Measurements from ENCODE around the gene KIF3C.
"Not testable (repeated sequence)": the region's sequence is repeated elsewhere in the genome, so short reads cannot be mapped to it uniquely, and the experiment has no call there.

The KIF3C gene

DNA sequence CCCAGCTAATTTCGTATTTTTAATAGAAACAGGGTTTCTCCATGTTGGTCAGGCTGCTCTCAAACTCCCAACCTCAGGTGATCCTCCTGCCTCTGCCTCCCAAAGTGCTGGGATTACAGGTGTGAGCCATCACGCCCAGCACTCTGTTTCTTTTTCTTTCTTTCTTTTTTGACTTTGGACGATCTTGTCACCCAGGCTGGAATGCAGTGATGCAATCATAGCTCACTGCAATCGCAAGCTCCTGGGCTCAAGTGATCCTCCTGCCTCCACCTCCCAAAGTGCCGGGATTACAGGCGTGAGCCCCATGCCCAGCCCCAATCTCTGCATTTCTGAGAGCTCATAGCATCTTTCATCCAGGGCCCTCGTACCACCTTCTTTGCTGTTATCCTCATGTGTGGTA is 17.1 kb upstream of the KIF3C start:
- DNase-seq (ENCODE audit: low spot score), result not testable (repeated sequence)

GRCh38 chr2:25998816-25999383 is 16.6 kb upstream of the KIF3C start:
- not testable (repeated sequence) for DNase-seq (ENCODE audit: low spot score)

- no peak for DNase-seq (ENCODE audit: low spot score)
These were observed 14.5 kb upstream of the KIF3C start for GRCh38 chr2:25996844-25997243.

GRCh38 chr2:25994509-25994908 is 12.2 kb upstream of the KIF3C start:
- no peak for DNase-seq (ENCODE audit: low spot score)

- DNase-seq (ENCODE audit: low spot score), result no peak
These were observed 10.8 kb upstream of the KIF3C start for GRCh38 chr2:25993049-25993448.

- no peak for DNase-seq (ENCODE audit: low spot score)
These were observed 10.3 kb upstream of the KIF3C start for GRCh38 chr2:25992556-25992955.

DNA sequence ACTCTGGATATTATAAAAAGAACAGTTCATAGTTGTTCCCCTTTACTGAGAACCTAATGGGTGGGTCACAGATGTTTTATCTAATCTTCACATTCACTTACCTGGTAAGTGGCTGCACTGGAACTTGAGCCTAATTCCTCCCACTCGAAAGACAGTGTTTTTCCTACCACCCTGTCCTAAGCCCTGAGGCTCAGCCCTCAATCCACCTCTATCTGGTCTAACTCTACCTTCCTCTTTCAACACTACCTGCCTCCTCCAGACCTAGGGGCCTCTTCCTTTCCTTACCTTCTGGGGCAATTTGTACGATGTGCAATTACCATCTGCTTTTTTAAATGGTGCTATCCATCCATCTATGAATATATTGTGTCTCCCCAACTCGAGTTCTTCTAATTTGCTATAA is 9.7 kb upstream of the KIF3C start:
- no peak for DNase-seq (ENCODE audit: low spot score)

DNA sequence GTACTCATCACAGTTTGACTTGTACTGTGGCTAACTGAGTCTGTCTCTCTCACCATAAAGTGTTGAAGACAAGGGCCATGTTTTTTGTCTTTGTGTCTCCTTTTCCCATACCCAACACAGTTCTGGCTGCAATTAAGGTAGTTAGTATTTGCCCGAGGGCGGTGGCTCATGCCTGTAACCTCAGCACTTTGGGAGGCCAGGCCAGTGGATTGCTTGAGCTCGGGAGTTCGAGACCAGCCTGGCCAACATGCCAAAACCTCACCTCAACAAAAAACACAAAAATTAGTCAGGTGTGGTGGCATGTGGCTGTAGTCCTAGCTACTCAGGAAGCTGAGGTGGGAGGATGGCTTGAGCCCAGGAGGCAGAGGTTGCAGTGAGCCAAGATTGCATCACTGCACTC is 6.9 kb upstream of the KIF3C start:
- DNase-seq (ENCODE audit: low spot score), result no peak

DNA sequence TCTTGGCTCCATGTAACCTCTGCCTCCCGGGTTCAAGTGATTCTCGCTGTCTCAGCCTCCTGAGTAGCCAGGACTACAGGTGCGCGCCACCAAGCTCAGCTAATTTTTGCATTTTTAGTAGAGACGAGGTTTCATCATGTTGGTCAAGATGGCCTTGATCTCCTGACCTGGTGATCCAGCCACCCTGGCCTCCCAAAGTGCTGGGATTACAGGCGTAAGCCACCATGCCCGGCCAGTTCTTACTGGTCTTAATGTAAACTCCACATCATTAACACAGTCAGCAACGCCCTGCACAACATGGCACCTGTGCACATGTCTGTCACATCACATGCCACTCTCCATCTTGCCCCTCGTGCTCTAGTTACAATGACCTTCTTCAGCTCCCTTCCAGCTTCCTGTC is 5.8 kb upstream of the KIF3C start:
- no peak for DNase-seq (ENCODE audit: low spot score)

DNA sequence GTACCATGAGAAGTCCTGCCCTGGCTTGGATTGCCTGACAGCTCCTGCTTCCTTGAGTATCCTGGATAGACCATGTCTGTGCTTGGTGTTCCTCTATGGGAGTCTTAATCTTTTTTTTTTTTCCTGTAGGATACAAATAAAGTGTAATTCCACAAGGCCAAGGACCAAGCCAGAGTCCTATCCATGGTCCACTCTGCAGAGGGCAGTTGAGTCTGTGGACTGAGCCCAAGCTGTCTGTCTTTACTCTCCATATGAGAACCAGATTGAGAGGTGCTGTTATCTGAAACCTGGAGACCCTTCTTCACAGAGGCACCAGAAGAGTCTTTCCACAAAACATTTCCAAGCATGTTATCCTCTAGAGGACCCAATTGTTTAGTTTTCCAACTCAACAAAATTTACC is 1.4 kb upstream of the KIF3C start:
- DNase-seq (ENCODE audit: low spot score), result no peak

DNA sequence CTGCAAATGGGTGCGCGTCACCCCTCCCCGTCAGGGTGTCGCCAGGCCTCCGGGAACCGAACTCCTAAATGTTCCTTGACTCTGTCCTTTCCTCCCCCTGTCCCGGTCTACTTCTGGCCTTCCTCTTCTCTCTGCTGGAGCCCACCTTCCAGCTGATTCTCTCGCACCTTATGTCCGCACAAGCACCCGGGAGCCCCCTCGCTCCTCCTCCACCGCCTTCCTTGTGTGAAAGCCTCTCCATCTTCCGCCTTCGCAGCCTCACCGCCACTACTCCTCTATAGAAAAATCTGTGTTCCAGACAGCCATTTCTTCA is 627 bp upstream of the KIF3C start:
- DNase-seq (ENCODE audit: low spot score), result no peak

- DNase-seq (ENCODE audit: low spot score), result no peak
These were observed 563 bp downstream of the KIF3C start for GRCh38 chr2:25981596-25982272.

GRCh38 chr2:25980951-25981350 is 1.3 kb downstream of the KIF3C start:
- no peak for DNase-seq (ENCODE audit: low spot score)

DNA sequence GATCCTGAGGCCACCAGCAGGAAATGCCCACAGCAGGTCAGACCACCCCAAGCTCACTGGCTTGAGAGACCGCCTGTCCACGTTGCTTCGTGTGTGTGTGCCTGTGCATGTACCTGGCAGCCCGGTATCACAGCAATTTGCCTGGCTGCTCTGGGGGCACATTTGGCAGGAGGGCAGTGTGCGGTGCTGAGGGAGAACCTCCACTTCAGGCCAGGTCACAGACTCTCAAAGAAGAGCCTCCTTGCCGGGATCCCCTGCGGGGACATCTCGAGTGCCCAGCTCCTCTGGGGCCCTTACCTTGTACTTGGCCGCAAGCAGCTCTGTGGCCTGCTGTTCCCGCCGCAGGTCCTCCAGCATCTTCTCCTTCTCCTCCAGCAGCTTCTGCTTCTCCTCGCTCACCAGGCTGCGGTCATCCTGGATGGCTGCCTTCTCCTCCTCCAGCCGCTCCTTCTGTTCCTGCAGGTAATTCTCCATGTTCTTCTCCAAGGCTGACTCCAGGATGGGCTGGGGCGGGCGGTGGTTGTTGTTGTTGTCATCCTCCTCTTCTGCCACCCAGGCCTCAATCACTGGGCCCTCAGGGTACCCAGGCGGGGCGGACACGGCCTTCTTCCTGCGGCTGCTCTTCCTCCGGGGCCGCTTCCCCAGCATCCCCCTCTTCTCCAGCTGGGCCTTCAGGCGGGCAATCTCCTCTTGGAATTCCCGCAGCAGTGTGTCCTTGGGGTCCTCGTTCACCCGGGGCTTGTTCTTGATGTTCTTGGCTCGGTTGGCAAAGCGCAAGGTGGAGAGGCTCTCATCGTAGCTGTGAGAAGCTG is 2.0 kb downstream of the KIF3C start:
- DNase-seq (ENCODE audit: low spot score), result no peak

- no peak for DNase-seq (ENCODE audit: low spot score)
These were observed 3.3 kb downstream of the KIF3C start for GRCh38 chr2:25979001-25979400.

GRCh38 chr2:25977768-25978167 is 4.5 kb downstream of the KIF3C start:
- no peak for DNase-seq (ENCODE audit: low spot score)

GRCh38 chr2:25976983-25977741 is 5.1 kb downstream of the KIF3C start:
- no peak for DNase-seq (ENCODE audit: low spot score)

DNA sequence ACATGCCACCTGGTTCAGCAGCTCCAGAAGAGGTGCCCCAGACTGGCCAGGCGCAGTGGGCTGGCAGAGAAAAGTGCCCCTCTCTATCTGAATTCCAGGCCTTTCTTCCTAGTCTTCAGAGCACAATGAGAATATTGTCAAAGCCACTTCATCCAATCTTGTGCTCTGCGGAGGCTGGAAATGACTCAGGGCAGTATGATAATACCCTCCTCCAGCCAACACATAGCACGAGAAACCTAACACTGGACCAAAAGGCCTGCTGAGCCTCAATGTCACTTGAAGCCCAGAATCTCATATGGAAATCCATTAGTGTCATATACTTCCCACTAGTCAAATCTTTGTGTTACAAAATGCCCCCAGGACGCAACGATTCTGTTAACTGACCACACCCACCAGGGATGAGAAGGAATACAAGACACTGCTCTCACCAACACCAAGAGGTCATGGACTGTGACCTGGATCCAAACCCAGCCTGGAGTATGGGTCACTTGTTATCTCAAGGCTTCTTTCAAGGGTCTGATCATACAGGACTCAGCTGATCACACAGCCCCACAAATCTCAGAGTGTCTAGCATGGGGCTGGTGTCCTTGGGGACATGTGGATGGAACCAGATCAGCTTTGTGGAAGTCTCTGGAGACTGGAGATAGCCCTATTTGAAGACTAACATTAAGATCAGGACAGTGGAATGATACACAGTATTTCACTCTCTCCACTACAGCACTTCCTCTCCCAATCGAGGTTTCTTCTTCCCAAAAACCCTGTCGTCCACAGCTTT is 10.1 kb downstream of the KIF3C start:
- DNase-seq (ENCODE audit: low spot score), result no peak

DNA sequence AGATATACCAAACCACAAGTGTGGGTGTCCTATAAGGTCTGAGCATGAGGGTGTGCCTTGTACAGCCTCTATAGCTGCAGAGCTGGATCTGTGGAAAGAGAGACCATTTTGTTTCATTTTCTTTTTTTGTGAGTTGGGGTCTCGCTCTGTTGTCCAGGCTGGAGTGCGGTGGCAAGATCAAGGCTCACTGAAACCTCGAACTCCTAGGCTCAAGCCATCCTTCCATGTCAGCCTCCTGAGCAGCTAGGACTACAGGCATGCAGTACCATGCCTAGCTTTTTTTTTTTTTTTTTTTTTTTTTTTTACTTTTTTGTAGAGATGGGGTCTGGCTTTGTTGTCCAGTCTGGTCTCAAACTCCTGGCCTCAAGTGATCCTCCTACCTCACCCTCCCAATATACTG is 10.7 kb downstream of the KIF3C start:
- no peak for DNase-seq (ENCODE audit: low spot score)

DNA sequence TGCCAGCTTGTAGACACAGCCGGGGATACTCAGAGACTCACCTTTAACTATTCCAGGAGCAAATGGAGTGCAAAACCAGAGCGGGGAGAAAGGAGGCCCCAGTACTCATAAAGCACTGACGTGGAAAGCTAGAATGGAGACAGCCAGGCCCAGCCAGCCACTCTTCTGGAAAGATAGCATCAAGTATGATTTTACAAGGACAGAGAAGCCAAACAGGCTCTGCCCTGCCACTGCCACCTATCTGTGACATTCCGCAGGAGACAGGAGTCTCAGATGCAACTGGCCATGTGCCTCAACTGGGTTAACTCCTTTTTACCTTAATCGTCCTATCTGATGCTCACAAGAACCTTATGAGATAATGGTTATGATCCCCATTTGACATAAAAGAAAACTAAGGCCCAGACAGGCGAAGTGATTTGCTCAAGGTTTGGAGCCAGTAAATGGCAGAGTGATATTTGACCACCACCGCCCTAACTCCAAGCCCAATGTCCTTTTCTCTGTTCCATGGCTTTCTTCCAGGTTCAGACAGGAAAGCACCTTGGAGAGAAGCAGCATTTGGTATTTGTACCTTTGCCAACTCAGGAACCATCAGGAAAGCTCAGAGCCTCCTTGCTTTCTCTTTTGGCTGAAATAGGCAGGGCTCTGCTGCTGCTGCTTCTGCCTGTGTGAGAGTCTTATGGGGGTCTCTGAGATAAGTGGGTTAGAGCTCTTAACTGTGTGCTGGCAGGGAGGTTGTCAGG is 15.6 kb downstream of the KIF3C start:
- DNase-seq (ENCODE audit: low spot score), result no peak

DNA sequence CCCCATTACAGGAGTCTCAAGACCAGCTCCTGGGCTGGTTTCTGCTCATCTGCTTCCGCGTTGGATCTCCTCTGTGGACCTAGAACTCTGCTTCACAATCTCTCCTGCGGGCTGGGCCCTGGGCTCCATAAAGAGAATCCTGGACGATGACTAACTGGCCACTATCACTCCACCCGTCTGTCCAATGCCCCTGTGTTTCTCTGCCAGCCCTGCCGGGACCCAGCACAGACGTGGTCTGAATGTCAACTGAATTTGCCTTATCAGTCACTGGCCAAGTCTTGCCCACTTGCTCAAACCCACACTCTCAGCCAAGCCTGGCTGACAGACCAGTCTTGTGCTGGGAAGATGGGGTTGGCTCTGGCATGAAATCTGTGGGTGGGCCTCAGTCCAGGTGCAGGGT is 17.4 kb downstream of the KIF3C start:
- no peak for DNase-seq (ENCODE audit: low spot score)
